SH-SY5Y (cell line): ENCODE measurements around the gene CAB39.

ENCODE experiments used
- GATA2 ChIP-seq: IDR thresholded peaks from 2 replicates; pipeline ENCODE4 v1.6.1; 2011; ENCODE audit warnings: mild to moderate bottlenecking, low read depth, low read length
- GATA3 ChIP-seq: IDR thresholded peaks from 2 replicates; pipeline ENCODE4 v1.6.1; 2011; ENCODE audit warnings: low read depth, mild to moderate bottlenecking, low read length, moderate library complexity

- TF ChIP-seq GATA2 (no peak), GATA3 (no peak)
Measured at GRCh38 chr2:230735884-230736283, 23.2 kb downstream of the CAB39 start.
